H54 (cell line): ENCODE data around the gene ZNF576.
A peak's percentile ranks its signal among the peaks of the same experiment; 100 is the strongest.
"Not testable (repeated sequence)": the region's sequence is repeated elsewhere in the genome, so short reads cannot be mapped to it uniquely, and the experiment has no call there.

Source experiments
- DNase-seq: peaks from one replicate; pipeline ENCODE4 v3.0.0; 2011; ENCODE audit warnings: low spot score, mixed read lengths; ENCODE audit not compliant: insufficient read length
- FAIRE-seq: peaks from 3 replicates; lab custom pipeline; 2011; peaks lifted over from hg19 to GRCh38; lab: Jason Lieb, UNC
- POLR2A ChIP-seq: IDR thresholded peaks from 2 replicates; pipeline ENCODE4 v1.6.1; 2011; ENCODE audit warnings: low read depth, mild to moderate bottlenecking, low read length

Gene ZNF576

GRCh38 chr19:43634506-43634871 lies 38.1 kb downstream of the ZNF576 start:
- FAIRE-seq (no peak), DNase-seq (no peak)
- TF ChIP-seq POLR2A = no peak

- no peak for TF ChIP-seq POLR2A
- DNase-seq (no peak), FAIRE-seq (no peak)
Measured at GRCh38 chr19:43634872-43635560, 38.6 kb downstream of the ZNF576 start.

GRCh38 chr19:43635561-43635940 lies 39.2 kb downstream of the ZNF576 start:
- not testable (repeated sequence) for DNase-seq, FAIRE-seq

- FAIRE-seq = no peak
- no peak for TF ChIP-seq POLR2A
- DNase-seq = peak; percentile 78
Measured at GRCh38 chr19:43636121-43636683, 39.8 kb downstream of the ZNF576 start.

GRCh38 chr19:43638214-43638994 lies 42.0 kb downstream of the ZNF576 start:
- no peak for FAIRE-seq
- no peak for TF ChIP-seq POLR2A

GRCh38 chr19:43638995-43639518 lies 42.7 kb downstream of the ZNF576 start:
- FAIRE-seq = no peak

More at GRCh38 chr19:43638214-43638994, 42.0 kb downstream of the ZNF576 start:
- DNase-seq = no peak

GRCh38 chr19:43639519-43640423 lies 43.4 kb downstream of the ZNF576 start, which contains the start of gene CADM4:
Gene CADM4, minus strand, starts transcription at chr19:43639850. Its CDS starts 60 bp downstream, at chr19:43639790.
- DNase-seq (no peak), FAIRE-seq (no peak)
- TF ChIP-seq POLR2A = no peak

More at GRCh38 chr19:43638995-43639518, 42.7 kb downstream of the ZNF576 start:
- no peak for DNase-seq
- TF ChIP-seq POLR2A = no peak

GRCh38 chr19:43640424-43640757 lies 44.0 kb downstream of the ZNF576 start:
- FAIRE-seq = no peak
- DNase-seq = no peak
- no peak for TF ChIP-seq POLR2A

GRCh38 chr19:43641333-43641732 lies 44.9 kb downstream of the ZNF576 start:
- TF ChIP-seq POLR2A = no peak
- FAIRE-seq (no peak), DNase-seq (no peak)

GRCh38 chr19:43642531-43642930 lies 46.1 kb downstream of the ZNF576 start:
- DNase-seq = no peak
- TF ChIP-seq POLR2A = no peak
- no peak for FAIRE-seq

- FAIRE-seq = no peak
- DNase-seq = no peak
- no peak for TF ChIP-seq POLR2A
Measured at GRCh38 chr19:43643326-43643725, 46.9 kb downstream of the ZNF576 start.

- no peak for TF ChIP-seq POLR2A
- FAIRE-seq = no peak
- DNase-seq = no peak
Measured at GRCh38 chr19:43644181-43644580, 47.8 kb downstream of the ZNF576 start.

- DNase-seq = no peak
- no peak for TF ChIP-seq POLR2A
- FAIRE-seq = no peak
Measured at GRCh38 chr19:43648633-43649032, 52.2 kb downstream of the ZNF576 start.
